ENCODE data around the gene PPP6R2.
"Not testable (repeated sequence)": the region's sequence is repeated elsewhere in the genome, so short reads cannot be mapped to it uniquely, and the experiment has no call there.

PPP6R2 gene

GRCh38 chr22:50348058-50348457, 4.9 kb downstream of the PPP6R2 start:
- no peak for DNase-seq

- no peak for DNase-seq
Measured at GRCh38 chr22:50356186-50356585, 13.1 kb downstream of the PPP6R2 start.

GRCh38 chr22:50357222-50357621, 14.1 kb downstream of the PPP6R2 start:
- no peak for DNase-seq

- DNase-seq = no peak
Measured at GRCh38 chr22:50357756-50358155, 14.6 kb downstream of the PPP6R2 start.

- no peak for DNase-seq
Measured at GRCh38 chr22:50360578-50360977, 17.5 kb downstream of the PPP6R2 start.

GRCh38 chr22:50361222-50361621, 18.1 kb downstream of the PPP6R2 start:
- DNase-seq = no peak

GRCh38 chr22:50361688-50362087, 18.6 kb downstream of the PPP6R2 start:
- DNase-seq = no peak

- DNase-seq = no peak
Measured at GRCh38 chr22:50363166-50363802, 20.2 kb downstream of the PPP6R2 start.

- not testable (repeated sequence) for DNase-seq
Measured at GRCh38 chr22:50363803-50364194, 20.7 kb downstream of the PPP6R2 start.

GRCh38 chr22:50367778-50368500, 24.8 kb downstream of the PPP6R2 start:
- DNase-seq = no peak

- DNase-seq = no peak
Measured at GRCh38 chr22:50371101-50371648, 28.0 kb downstream of the PPP6R2 start.

- no peak for DNase-seq
Measured at GRCh38 chr22:50376085-50376651, 33.0 kb downstream of the PPP6R2 start.

GRCh38 chr22:50381021-50381555, 38.0 kb downstream of the PPP6R2 start:
- not testable (repeated sequence) for DNase-seq

GRCh38 chr22:50396751-50397370, 53.7 kb downstream of the PPP6R2 start:
- no peak for DNase-seq

- DNase-seq = not testable (repeated sequence)
Measured at GRCh38 chr22:50397371-50398060, 54.4 kb downstream of the PPP6R2 start.

GRCh38 chr22:50398831-50399648, 55.9 kb downstream of the PPP6R2 start:
- no peak for DNase-seq

- peak; percentile 71 for DNase-seq
Measured at GRCh38 chr22:50399751-50400331, 56.7 kb downstream of the PPP6R2 start.

- DNase-seq = no peak
Measured at GRCh38 chr22:50400406-50400805, 57.3 kb downstream of the PPP6R2 start.

GRCh38 chr22:50400931-50401330, 57.8 kb downstream of the PPP6R2 start:
- DNase-seq = no peak

- DNase-seq = no peak
Measured at GRCh38 chr22:50401907-50402306, 58.8 kb downstream of the PPP6R2 start.

GRCh38 chr22:50403701-50404101, 60.6 kb downstream of the PPP6R2 start:
- DNase-seq = peak; percentile 49
